Karpas-422 (cell line): ENCODE measurements around the gene SIVA1. TPM values are rescaled to one million over a fixed set of nuclear protein-coding genes. Genes with fewer than 3 reads are reported as not detected.

ENCODE experiments used
- DNase-seq: peaks from one replicate; pipeline ENCODE4 v3.0.0-alpha.2; 2015
- H2AFZ ChIP-seq: fragments of 200-600 bp; sonication (generic); 2 replicates; pipeline ENCODE4 v1.6.1; 2014; ENCODE audit warnings: antibody characterized with exemption, low read length, mixed read lengths
- H3K27ac ChIP-seq: fragments of 200-600 bp; sonication (generic); 2 replicates; pipeline ENCODE4 v1.5.1; 2014; ENCODE audit warnings: mild to moderate bottlenecking, low read length, moderate library complexity
- H3K27me3 ChIP-seq: fragments of 200-600 bp; sonication (generic); 2 replicates; pipeline ENCODE4 v1.6.1; 2014; ENCODE audit warnings: low read length, mixed read lengths
- H3K36me3 ChIP-seq: fragments of 200-600 bp; sonication (generic); 2 replicates; pipeline ENCODE4 v1.6.1; 2014; ENCODE audit warnings: low read length, mixed read lengths; ENCODE audit not compliant: insufficient read depth
- H3K4me1 ChIP-seq: fragments of 200-600 bp; sonication (generic); 2 replicates; pipeline ENCODE4 v1.6.1; 2014; ENCODE audit warnings: mild to moderate bottlenecking, low read length, mixed read lengths
- H3K4me2 ChIP-seq: fragments of 200-600 bp; sonication (generic); 2 replicates; pipeline ENCODE4 v1.6.1; 2014; ENCODE audit warnings: low read length, low read depth, mild to moderate bottlenecking; ENCODE audit not compliant: poor library complexity, severe bottlenecking
- H3K4me3 ChIP-seq: fragments of 200-600 bp; sonication (generic); 2 replicates; pipeline ENCODE4 v1.5.1; 2014; ENCODE audit warnings: mild to moderate bottlenecking, antibody characterized with exemption, low read length, mixed read lengths
- H3K79me2 ChIP-seq: fragments of 200-600 bp; sonication (generic); 2 replicates; pipeline ENCODE4 v1.6.1; 2014; ENCODE audit warnings: mild to moderate bottlenecking, low read length, mixed read lengths
- H3K9ac ChIP-seq: fragments of 200-600 bp; sonication (generic); 2 replicates; pipeline ENCODE4 v1.6.0; 2014; ENCODE audit warnings: low read length
- H3K9me2 ChIP-seq: fragments of 200-600 bp; sonication (generic), shearing (Covaris generic); replicated peaks from 2 replicates; pipeline ENCODE4 v1.6.0; 2014; ENCODE audit warnings: mild to moderate bottlenecking, low read length, moderate library complexity; ENCODE audit not compliant: insufficient read depth
- H3K9me3 ChIP-seq: fragments of 300-700, 200-600 bp; sonication (generic); 2 replicates; pipeline ENCODE4 v1.6.1; 2014; ENCODE audit warnings: low read length, mixed read lengths
- H4K20me1 ChIP-seq: fragments of 200-600 bp; sonication (generic); 2 replicates; pipeline ENCODE4 v1.6.1; 2014; ENCODE audit warnings: mild to moderate bottlenecking, antibody characterized with exemption, low read length, low read depth; ENCODE audit not compliant: insufficient read depth
- total RNA-seq: library from RNA; depleted of rRNA; stranded (reverse); fragments of >200 nt; shearing (Covaris generic); gene quantifications from 2 replicates; pipeline ENCODE4 v1.2.3, GENCODE V29; 2014; ENCODE audit warnings: low replicate concordance

SIVA1 gene
- total RNA-seq, 1 experiment from 2014 or later = 68.1 TPM

- Histone ChIP-seq H2AFZ (peak within 1 kb of the TSS; percentile 39; the same call in 1 of the 2 replicates), H3K9ac (peak within 1 kb of the TSS; percentile 83), H3K27me3 (no peaks in the 10 kb centered on the region), H3K36me3 (no peaks in the 10 kb centered on the region), H3K4me2 (peak within 1 kb of the TSS; percentile 96), H3K27ac (peak within 1 kb of the TSS; percentile 32; the same call in 1 of the 2 replicates), H3K9me3 (no peaks in the 10 kb centered on the region), H3K4me3 (peak within 1 kb of the TSS; percentile 88), H3K9me2 (no peaks in the 10 kb centered on the region), H3K4me1 (peaks cover 41% of the 10 kb centered on the region), H3K79me2 (peaks cover 48% of the 10 kb centered on the region), H4K20me1 (peaks cover 46% of the 10 kb centered on the region)
- peak; percentile 79 for DNase-seq
These were observed 42.2 kb downstream of the SIVA1 start, which contains the start of gene AKT1 for GRCh38 chr14:104794993-104795780. Gene AKT1 (minus strand): TSS chr14:104795748. CDS start chr14:104792643, 3,105 bp downstream.

- Histone ChIP-seq H3K4me2 (peak overlapping the region; percentile 75), H3K4me3 (peak overlapping the region; percentile 64), H2AFZ (peak overlapping the region; percentile 39; the same call in 1 of the 2 replicates), H3K79me2 (peaks cover 40% of the 10 kb centered on the region), H3K36me3 (no peaks in the 10 kb centered on the region), H3K27ac (no peak overlapping the region), H3K9ac (peak overlapping the region; percentile 70), H3K4me1 (peaks cover 44% of the 10 kb centered on the region), H4K20me1 (peaks cover 38% of the 10 kb centered on the region), H3K9me2 (no peaks in the 10 kb centered on the region), H3K27me3 (no peaks in the 10 kb centered on the region), H3K9me3 (no peaks in the 10 kb centered on the region)
- peak; percentile 86 for DNase-seq
These were observed 43.1 kb downstream of the SIVA1 start for GRCh38 chr14:104795781-104796686.

GRCh38 chr14:104796687-104797081 lies 43.7 kb downstream of the SIVA1 start:
- Histone ChIP-seq H3K9me3 (no peaks in the 10 kb centered on the region), H3K79me2 (peaks cover 33% of the 10 kb centered on the region), H3K4me2 (no peak overlapping the region), H3K9ac (peak overlapping the region; percentile 70; the same call in 1 of the 2 replicates), H3K36me3 (no peaks in the 10 kb centered on the region), H3K4me1 (peaks cover 50% of the 10 kb centered on the region), H3K4me3 (no peak overlapping the region), H3K27me3 (no peaks in the 10 kb centered on the region), H4K20me1 (peaks cover 36% of the 10 kb centered on the region), H2AFZ (no peak overlapping the region), H3K9me2 (no peaks in the 10 kb centered on the region), H3K27ac (no peak overlapping the region)
- DNase-seq = no peak

- Histone ChIP-seq H3K27ac (no peak overlapping the region), H3K9me3 (no peaks in the 10 kb centered on the region), H3K4me2 (no peak overlapping the region), H3K9me2 (no peaks in the 10 kb centered on the region), H3K9ac (peak overlapping the region; percentile 7; the same call in 1 of the 2 replicates), H2AFZ (no peak overlapping the region), H3K36me3 (no peaks in the 10 kb centered on the region), H3K27me3 (no peaks in the 10 kb centered on the region), H3K4me1 (peaks cover 56% of the 10 kb centered on the region), H4K20me1 (peaks cover 30% of the 10 kb centered on the region), H3K79me2 (peaks cover 26% of the 10 kb centered on the region), H3K4me3 (no peak overlapping the region)
- DNase-seq = peak; percentile 67
These were observed 44.4 kb downstream of the SIVA1 start for GRCh38 chr14:104797115-104798044.

GRCh38 chr14:104798300-104799243 lies 45.6 kb downstream of the SIVA1 start:
- no peak for DNase-seq
- Histone ChIP-seq H3K9me3 (no peaks in the 10 kb centered on the region), H3K4me2 (no peak overlapping the region), H2AFZ (no peak overlapping the region), H3K9ac (no peak overlapping the region), H3K4me3 (no peak overlapping the region), H3K4me1 (peaks cover 55% of the 10 kb centered on the region), H3K9me2 (no peaks in the 10 kb centered on the region), H3K79me2 (peaks cover 14% of the 10 kb centered on the region), H3K27me3 (no peaks in the 10 kb centered on the region), H3K27ac (no peak overlapping the region), H3K36me3 (no peaks in the 10 kb centered on the region), H4K20me1 (peaks cover 18% of the 10 kb centered on the region; the same call in 1 of the 2 replicates)

- Histone ChIP-seq H3K36me3 (no peaks in the 10 kb centered on the region), H2AFZ (no peak overlapping the region), H3K9ac (no peak overlapping the region), H4K20me1 (peaks cover 10% of the 10 kb centered on the region; the same call in 1 of the 2 replicates), H3K27ac (no peak overlapping the region), H3K4me2 (peak overlapping the region; percentile 48), H3K27me3 (no peaks in the 10 kb centered on the region), H3K4me1 (peaks cover 55% of the 10 kb centered on the region), H3K79me2 (peaks cover 6% of the 10 kb centered on the region), H3K4me3 (no peak overlapping the region), H3K9me2 (no peaks in the 10 kb centered on the region), H3K9me3 (no peaks in the 10 kb centered on the region)
- DNase-seq = peak; percentile 59
These were observed 46.5 kb downstream of the SIVA1 start for GRCh38 chr14:104799244-104800014.
